ENCODE measurements around the gene CLDN15.

The CLDN15 gene

GRCh38 chr7:101244375-101245146 lies 7.0 kb upstream of the CLDN15 start, which contains the start of gene FIS1:
Gene FIS1 (minus strand): TSS chr7:101245081. CDS start chr7:101245004, 77 bp downstream.
- in situ Hi-C loops (cut with MboI; ENCODE audit: low sequenced_read_pairs): no loop called here

- in situ Hi-C loops (cut with MboI; ENCODE audit: low sequenced_read_pairs): no loop called here
These were observed 6.2 kb upstream of the CLDN15 start for GRCh38 chr7:101243646-101244374.

DNA sequence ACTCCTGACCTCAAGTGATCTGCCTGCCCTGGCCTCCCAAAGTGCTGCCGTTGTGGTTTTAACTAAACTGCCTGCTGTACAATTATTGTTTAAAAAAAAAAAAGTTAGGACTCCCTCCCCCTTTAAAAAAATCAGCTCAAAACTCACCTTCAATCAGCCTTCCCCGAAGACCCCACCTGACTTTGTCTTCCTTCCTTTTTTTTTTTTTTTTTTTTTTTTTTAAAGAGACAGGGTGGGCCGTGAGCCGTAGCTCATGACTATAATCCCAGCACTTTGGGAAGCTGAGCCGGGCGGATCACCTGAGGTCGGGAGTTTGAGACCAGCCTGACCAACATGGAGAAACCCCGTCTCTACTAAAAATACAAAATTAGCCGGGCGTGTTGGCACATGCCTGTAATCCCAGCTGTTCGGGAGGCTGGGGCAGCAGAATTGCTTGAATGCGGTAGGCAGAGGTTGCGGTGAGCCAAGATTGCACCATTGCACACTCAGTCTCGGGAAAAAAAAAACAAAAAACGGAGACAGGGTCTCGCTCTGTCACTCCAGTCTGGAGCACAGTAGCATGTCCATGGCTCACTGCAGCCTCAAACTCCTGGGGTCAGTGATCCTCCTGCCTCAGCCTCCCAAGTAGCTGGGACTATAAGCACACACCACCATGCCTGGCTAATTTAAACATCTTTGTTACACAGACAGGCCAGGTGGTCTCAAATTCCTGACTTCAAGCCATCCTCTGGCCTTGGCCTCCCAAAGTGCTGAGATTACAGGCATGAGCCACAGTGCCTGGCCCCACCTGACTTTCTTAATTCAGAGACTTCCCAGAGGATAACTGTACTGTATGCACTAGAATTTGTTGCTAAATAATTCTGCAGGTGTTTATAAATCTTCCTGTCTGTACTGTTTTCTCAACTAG lies 4.1 kb upstream of the CLDN15 start:
- in situ Hi-C loops (cut with MboI; ENCODE audit: low sequenced_read_pairs): no loop called here

DNA sequence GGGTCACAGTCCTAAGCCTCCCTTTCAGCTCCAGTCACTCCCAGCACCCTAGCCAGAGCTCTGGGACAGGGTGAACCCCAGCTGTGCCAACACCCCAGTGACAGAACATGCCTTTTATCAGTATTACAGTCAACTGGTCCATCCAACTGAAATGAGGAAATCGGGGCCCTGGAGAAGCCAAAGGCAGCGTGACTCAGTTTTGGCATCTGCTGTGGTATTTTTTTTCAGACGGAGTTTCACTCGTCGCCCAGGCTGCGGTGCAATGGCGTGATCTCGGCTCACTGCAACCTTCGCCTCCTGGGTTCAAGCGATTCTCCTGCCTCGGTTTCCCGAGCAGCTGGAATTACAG lies 3.4 kb upstream of the CLDN15 start:
- in situ Hi-C loops (cut with MboI; ENCODE audit: low sequenced_read_pairs): no loop called here

DNA sequence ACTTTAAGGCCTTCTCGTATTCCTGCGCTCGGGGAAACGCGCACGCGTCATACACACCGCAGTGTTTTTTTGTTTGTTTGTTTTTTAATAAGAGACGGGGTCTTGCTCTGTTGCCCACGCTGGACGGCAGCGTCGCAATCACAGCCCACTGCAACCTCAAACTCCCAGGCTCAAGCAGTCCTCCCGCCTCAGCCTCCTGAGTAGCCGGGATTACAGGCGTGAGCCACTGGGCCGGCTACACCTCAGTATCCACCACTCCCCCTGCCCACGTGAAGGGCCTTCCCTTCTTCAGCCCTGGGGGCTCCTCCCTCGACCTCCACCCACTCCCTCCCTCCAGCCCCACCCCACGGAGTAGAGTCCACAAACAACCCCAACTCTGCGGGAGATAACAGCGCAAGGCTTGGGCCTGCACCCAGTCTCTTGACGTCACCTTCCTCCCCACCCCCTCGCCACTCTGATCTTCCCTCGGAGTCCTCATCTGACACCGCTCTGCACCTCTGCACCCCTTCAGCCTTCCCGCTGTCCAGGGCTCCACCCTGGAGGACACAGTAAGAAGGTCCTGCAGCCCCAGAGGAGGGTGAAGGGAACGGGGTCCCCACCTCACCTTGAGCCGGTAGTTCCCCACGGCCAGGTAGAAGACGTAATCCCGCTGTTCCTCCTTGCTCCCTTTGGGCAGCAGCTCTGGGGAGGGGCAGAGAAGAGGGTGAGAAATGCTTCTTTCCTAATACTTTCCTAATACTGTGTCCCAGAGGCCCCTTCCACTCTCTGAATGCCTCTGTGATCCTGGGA lies 2.8 kb upstream of the CLDN15 start:
- in situ Hi-C loops (cut with MboI; ENCODE audit: low sequenced_read_pairs): no loop called here

DNA sequence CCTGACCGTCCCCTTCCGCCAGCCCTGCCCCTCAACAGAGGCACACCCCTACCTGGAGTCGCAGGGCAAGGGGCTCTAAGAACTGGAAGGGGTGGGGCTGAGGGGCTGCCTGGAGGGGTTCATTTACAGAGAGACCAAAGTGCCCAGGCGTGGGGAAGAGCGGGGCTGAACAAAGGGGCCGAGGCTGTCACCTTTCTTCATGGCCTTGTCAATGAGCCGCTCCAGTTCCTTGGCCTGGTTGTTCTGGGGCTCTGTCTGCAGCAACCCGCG lies 2.3 kb upstream of the CLDN15 start:
- in situ Hi-C loops (cut with MboI; ENCODE audit: low sequenced_read_pairs): no loop called here

- in situ Hi-C loops (cut with MboI; ENCODE audit: low sequenced_read_pairs): no loop called here
These were observed 1.8 kb upstream of the CLDN15 start for GRCh38 chr7:101239191-101239950.

DNA sequence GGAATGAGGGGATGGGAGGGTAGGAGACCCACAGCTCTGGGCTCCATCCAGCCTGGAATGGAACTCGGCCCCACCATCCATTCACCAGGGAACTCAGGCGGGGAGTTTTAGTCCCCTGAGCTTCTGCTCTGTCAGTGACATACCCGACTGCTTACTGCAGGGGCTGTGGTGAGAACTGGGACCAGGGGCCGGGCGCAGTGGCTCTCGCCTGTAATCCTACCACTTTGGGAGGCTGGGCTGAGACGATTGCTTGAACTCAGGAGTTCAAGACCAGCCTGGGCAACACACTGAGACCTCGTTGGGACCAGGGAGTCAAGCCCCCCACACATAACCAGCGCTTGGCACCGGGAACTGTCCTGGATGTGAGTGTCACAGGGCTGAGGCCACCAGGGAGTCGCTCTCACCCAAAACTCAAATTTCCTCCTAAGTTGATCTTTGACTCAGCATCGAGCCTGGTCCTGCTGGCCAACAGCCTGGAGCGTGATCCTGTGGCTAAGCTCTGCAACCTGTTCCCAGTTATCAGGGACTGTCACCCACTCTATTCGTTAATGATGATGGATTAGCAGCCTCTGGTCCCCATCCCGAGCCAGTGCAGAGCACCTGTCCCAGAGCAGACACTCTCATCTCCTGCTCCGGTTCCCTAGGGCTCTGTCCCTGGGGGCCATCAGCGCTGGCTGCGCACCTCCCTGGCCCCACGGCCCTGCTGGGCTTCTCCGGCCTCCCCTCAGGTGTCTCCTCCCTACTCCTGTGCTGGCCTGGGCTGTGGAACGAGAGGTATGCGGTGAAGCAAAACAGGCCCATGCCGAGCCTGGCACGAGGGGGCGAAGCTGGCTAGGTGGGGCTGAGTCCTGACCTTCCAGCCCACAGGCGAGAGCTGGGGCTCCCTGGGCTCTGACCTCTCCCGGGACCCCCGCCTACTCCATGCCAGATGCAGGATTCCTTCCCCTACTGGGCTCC lies 902 bp upstream of the CLDN15 start:
- in situ Hi-C loops (cut with MboI; ENCODE audit: low sequenced_read_pairs): no loop called here

GRCh38 chr7:101236292-101236835 lies 1.2 kb downstream of the CLDN15 start:
- in situ Hi-C loops (cut with MboI; ENCODE audit: low sequenced_read_pairs): no loop called here

- in situ Hi-C loops (cut with MboI; ENCODE audit: low sequenced_read_pairs): no loop called here
These were observed 2.1 kb downstream of the CLDN15 start for GRCh38 chr7:101235522-101235921.

DNA sequence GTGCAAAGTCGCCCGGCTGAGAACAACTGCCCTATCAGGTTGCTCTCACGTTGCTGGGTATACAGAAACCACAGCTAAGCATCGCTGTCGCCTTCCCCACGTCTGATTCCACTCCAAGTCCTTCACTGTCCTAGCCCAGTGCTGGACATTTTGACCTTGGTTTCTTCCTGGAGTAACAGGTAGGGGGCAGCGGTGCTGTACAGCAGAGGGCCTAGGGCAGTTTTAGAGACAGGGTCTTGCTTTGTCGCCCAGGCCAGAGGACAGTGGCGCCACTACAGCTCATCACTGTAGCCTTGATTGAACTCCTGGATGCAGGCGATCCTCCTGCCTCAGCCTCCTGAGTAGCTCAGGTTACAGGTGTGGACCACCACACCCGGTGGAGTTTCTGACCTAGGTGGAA lies 2.6 kb downstream of the CLDN15 start:
- in situ Hi-C loops (cut with MboI; ENCODE audit: low sequenced_read_pairs): no loop called here

DNA sequence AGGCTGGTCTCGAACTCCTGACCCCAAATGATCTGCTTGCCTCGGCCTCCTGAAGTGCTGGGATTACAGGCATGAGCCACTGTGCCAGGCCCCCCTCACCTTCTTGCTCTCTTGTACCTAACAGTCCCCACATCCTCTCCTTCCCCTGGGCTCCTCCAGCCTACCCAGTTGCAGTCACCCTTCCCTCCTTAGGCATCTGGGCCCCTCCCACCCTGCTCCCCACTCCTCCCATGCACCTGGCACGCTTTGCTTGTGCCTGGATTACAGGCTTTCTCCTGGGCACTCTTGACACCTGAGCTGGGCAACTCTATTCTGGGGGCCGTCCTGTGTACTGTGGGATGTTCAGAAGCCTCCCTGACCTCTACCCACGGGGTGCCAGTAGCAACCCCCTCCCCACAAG lies 3.0 kb downstream of the CLDN15 start:
- in situ Hi-C loops (cut with MboI; ENCODE audit: low sequenced_read_pairs): no loop called here

- in situ Hi-C loops (cut with MboI; ENCODE audit: low sequenced_read_pairs): no loop called here
These were observed 3.6 kb downstream of the CLDN15 start for GRCh38 chr7:101233907-101234547.

GRCh38 chr7:101232141-101232850 lies 5.3 kb downstream of the CLDN15 start:
- in situ Hi-C loops (cut with MboI; ENCODE audit: low sequenced_read_pairs): no loop called here

DNA sequence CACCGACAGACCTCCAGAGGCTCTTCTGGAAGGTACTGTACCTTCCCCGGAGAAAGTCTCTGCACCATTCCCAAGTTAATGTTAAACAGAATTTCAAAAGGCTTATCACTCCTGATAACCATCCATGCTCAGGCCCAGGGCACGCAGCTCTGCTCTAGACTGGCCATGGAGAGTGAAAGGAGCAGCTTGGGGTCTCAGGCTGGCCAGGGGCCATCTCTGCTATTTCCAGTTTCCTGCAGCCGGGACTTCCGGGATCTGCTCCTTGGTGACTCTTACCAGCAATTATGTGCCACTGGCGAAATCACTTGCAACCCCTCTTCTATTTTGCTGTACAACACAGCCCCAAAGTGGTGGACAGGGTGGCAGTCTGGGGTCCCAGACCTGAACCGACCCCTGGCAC lies 6.0 kb downstream of the CLDN15 start:
- in situ Hi-C loops (cut with MboI; ENCODE audit: low sequenced_read_pairs): no loop called here

- in situ Hi-C loops (cut with MboI; ENCODE audit: low sequenced_read_pairs): no loop called here
These were observed 10.9 kb downstream of the CLDN15 start for GRCh38 chr7:101226721-101227120.

DNA sequence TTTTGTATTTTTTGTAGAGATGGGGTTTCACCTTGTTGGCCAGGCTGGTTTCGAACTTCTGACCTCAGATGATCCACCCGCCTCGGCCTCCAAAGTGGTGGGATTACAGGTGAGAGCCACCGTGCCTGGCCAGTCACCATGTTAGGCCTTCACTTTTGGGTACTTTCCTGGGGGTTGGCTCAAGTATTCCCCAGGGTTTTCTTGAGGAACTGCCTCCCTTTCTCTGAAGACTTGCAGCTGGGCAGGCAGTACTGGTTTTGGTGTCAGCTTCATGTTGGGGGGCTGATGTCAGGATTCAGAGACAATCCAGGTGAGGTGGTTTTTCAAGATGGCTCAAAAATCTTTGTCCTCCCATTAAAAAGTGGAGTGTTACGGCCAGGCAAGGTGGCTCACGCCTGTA lies 12.0 kb downstream of the CLDN15 start:
- in situ Hi-C loops (cut with MboI; ENCODE audit: low sequenced_read_pairs): no loop called here

DNA sequence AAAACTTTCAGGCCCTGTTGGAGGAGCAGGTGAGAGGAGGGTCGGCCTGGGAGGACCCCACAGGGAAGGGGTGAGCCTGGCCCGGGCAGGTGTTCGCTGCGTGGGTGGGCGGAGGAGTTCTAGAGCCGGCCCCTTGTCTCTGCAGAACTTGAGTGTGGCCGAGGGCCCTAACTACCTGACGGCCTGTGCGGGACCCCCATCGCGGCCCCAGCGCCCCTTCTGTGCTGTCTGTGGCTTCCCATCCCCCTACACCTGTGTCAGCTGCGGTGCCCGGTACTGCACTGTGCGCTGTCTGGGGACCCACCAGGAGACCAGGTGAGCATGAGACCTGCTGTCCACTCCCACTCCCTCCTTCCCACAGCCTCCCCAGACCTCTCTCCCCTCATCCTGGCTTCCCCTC lies 14.1 kb downstream of the CLDN15 start:
- in situ Hi-C loops (cut with MboI; ENCODE audit: low sequenced_read_pairs): no loop called here

All from hTERT RPE-1 (cell line).